ENCODE results near the gene SUMF1. TPM values are rescaled to one million over a fixed set of nuclear protein-coding genes. Genes with fewer than 3 reads are reported as not detected.

The SUMF1 gene
- polyA plus RNA-seq, 1 donor (not counting 4 experiments of a cell fraction or from before 2014, with no cell fraction given), result 36.1 TPM

DNA sequence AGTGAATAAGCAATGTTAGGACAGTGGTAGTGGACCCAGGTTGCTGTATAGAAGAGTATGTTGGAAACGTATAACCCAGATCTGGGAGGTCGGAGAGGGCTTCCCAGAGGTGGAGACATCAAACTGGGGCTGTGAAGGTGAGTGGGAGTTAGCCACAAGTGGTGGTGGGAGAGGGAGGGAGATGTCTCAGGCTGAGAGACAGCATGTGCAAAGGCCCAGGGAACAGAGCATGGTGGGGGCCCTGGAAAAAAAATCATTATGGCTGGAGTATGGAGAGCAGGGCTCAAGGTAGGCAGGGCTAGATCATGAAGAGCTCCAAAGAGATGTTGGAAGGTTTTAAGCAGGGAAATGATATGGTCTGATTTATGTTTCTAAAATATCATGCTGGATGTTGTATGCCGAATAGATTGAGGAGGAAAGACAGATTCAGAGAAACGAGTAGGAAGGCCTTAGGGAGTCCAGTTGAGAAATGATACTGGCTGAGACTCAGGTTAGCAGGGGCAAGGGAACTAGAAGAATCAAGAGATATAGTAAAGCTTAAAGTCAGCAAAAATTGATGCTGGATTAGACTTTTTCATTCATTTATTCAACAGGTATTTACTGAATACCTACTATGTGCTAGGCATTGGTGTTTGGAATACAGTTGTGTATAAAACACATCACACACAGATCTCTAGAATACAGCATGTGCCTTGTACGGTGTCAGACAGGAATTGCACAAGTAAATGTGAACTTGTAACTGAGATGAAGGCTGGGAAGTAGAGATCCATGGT is 43.1 kb upstream of the SUMF1 start:
- H3K4me2 ChIP-seq (ENCODE audit: control insufficient read depth, extremely low read depth, insufficient read depth, low read depth, low read length), result no peak overlapping the region
- no peaks in the 10 kb centered on the region for H3K36me3 ChIP-seq (ENCODE audit: control insufficient read depth in 2 of 2, extremely low read depth in 1 of 2, insufficient read depth in 2 of 2, low read length in 2 of 2)
- H3K4me3 ChIP-seq (ENCODE audit: control insufficient read depth in 2 of 3, extremely low read depth in 1 of 3, insufficient read depth in 2 of 3, low read depth in 1 of 3, low read length in 3 of 3), result no peak overlapping the region
- TF ChIP-seq, protein P1, sequence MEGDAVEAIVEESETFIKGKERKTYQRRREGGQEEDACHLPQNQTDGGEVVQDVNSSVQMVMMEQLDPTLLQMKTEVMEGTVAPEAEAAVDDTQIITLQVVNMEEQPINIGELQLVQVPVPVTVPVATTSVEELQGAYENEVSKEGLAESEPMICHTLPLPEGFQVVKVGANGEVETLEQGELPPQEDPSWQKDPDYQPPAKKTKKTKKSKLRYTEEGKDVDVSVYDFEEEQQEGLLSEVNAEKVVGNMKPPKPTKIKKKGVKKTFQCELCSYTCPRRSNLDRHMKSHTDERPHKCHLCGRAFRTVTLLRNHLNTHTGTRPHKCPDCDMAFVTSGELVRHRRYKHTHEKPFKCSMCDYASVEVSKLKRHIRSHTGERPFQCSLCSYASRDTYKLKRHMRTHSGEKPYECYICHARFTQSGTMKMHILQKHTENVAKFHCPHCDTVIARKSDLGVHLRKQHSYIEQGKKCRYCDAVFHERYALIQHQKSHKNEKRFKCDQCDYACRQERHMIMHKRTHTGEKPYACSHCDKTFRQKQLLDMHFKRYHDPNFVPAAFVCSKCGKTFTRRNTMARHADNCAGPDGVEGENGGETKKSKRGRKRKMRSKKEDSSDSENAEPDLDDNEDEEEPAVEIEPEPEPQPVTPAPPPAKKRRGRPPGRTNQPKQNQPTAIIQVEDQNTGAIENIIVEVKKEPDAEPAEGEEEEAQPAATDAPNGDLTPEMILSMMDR (optimal IDR thresholded peaks at IDR 0.05 in 1 of 3, IDR thresholded peaks at IDR 0.05 in 1 of 3, conservative IDR thresholded peaks at IDR 0.05 in 1 of 3; ENCODE audit: extremely low read depth in 1 of 3, insufficient read depth in 2 of 3, low read length in 3 of 3), result no peak
- no peak for TF ChIP-seq EZH2 (IDR thresholded peaks at IDR 0.05; ENCODE audit: low read length)
- H3K4me1 ChIP-seq (ENCODE audit: control insufficient read depth, extremely low read depth, insufficient read depth, low read length), result no peaks in the 10 kb centered on the region
- no peaks in the 10 kb centered on the region for H3K79me2 ChIP-seq (ENCODE audit: control insufficient read depth, insufficient read depth, low read length)
- H3K9ac ChIP-seq (ENCODE audit: control insufficient read depth, extremely low read depth, insufficient read depth, low read length), result no peak overlapping the region
- no peaks in the 10 kb centered on the region for H4K20me1 ChIP-seq (ENCODE audit: control insufficient read depth, extremely low read depth, insufficient read depth, low read length)
- H3K9me3 ChIP-seq (ENCODE audit: control insufficient read depth, low read depth, low read length), result no peaks in the 10 kb centered on the region
- FAIRE-seq, result no peak
- DNase-seq (ENCODE audit: low read depth, low spot score), result no peak
- no peak overlapping the region for H3K27ac ChIP-seq (ENCODE audit: control insufficient read depth, insufficient read depth, low read length)
- dilution Hi-C loops (cut with MboI; ENCODE audit: extremely low pct_ligation_motif_present, low sequenced_read_pairs), result no loop called here
- no peaks in the 10 kb centered on the region for H3K27me3 ChIP-seq (ENCODE audit: control insufficient read depth, extremely low read depth, insufficient read depth, low read length)
- no peak overlapping the region for H2AFZ ChIP-seq (ENCODE audit: control insufficient read depth, low read length)
- no peaks in the 10 kb centered on the region for H3K9me1 ChIP-seq (ENCODE audit: control insufficient read depth, extremely low read depth, insufficient read depth, low read length)

DNA sequence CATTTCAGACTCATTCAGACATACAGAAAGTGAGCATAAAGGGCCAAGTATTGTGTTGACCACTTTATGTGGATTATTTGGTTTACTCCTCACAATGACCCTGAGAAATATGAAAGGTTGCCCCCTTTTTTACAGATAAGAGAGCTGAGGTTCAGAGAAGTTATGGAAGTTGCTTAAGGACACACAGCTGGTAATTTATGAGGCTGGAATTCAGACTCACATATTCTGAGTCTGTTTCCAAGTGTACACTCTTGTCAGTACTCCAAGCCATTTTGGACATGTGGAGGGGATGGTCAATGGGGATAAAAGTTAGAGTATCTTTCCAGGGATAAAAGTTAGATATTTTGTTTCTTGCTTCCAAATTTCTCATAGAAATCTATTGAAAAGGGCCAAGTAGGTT is 42.0 kb upstream of the SUMF1 start:
- H4K20me1 ChIP-seq (ENCODE audit: control insufficient read depth, extremely low read depth, insufficient read depth, low read length), result no peaks in the 10 kb centered on the region
- H3K4me2 ChIP-seq (ENCODE audit: control insufficient read depth, extremely low read depth, insufficient read depth, low read depth, low read length), result no peak overlapping the region
- dilution Hi-C loops (cut with MboI; ENCODE audit: extremely low pct_ligation_motif_present, low sequenced_read_pairs), result no loop called here
- H3K9me3 ChIP-seq (ENCODE audit: control insufficient read depth, low read depth, low read length), result no peaks in the 10 kb centered on the region
- H3K36me3 ChIP-seq (ENCODE audit: control insufficient read depth in 2 of 2, extremely low read depth in 1 of 2, insufficient read depth in 2 of 2, low read length in 2 of 2), result no peaks in the 10 kb centered on the region
- H3K27me3 ChIP-seq (ENCODE audit: control insufficient read depth, extremely low read depth, insufficient read depth, low read length), result no peaks in the 10 kb centered on the region
- no peak overlapping the region for H3K9ac ChIP-seq (ENCODE audit: control insufficient read depth, extremely low read depth, insufficient read depth, low read length)
- no peak for TF ChIP-seq EZH2 (IDR thresholded peaks at IDR 0.05; ENCODE audit: low read length)
- TF ChIP-seq, protein P1 (optimal IDR thresholded peaks at IDR 0.05 in 1 of 3, IDR thresholded peaks at IDR 0.05 in 1 of 3, conservative IDR thresholded peaks at IDR 0.05 in 1 of 3; ENCODE audit: extremely low read depth in 1 of 3, insufficient read depth in 2 of 3, low read length in 3 of 3), result no peak
- H3K4me3 ChIP-seq (ENCODE audit: control insufficient read depth in 2 of 3, extremely low read depth in 1 of 3, insufficient read depth in 2 of 3, low read depth in 1 of 3, low read length in 3 of 3), result no peak overlapping the region
- H3K9me1 ChIP-seq (ENCODE audit: control insufficient read depth, extremely low read depth, insufficient read depth, low read length), result no peaks in the 10 kb centered on the region
- H3K79me2 ChIP-seq (ENCODE audit: control insufficient read depth, insufficient read depth, low read length), result no peaks in the 10 kb centered on the region
- DNase-seq (ENCODE audit: low read depth, low spot score) (no peak), FAIRE-seq (no peak)
- H3K4me1 ChIP-seq (ENCODE audit: control insufficient read depth, extremely low read depth, insufficient read depth, low read length), result peaks cover 4% of the 10 kb centered on the region
- H3K27ac ChIP-seq (ENCODE audit: control insufficient read depth, insufficient read depth, low read length), result no peak overlapping the region
- no peak overlapping the region for H2AFZ ChIP-seq (ENCODE audit: control insufficient read depth, low read length)

All from keratinocyte (primary cell).